SK-N-SH (cell line): Measurements from ENCODE around the gene SPATC1L. TPM values are rescaled to one million over a fixed set of nuclear protein-coding genes. Genes with fewer than 3 reads are reported as not detected.

Experiments
- CTCF ChIA-PET: fragments of 300-600, 350-600 bp; formaldehyde crosslinking; extraction: SDS; loops from one replicate; lab custom pipeline; 2021; lab: Yijun Ruan, JAX
- POLR2A ChIA-PET: fragments of 350-600 bp; sonication (Branson Sonifier 250); formaldehyde crosslinking; extraction: SDS; loops from one replicate; lab custom pipeline; 2020; ENCODE audit warnings: antibody characterized with exemption, inconsistent platforms; lab: Yijun Ruan, JAX
- DNase-seq: peaks from one replicate; pipeline ENCODE4 v3.0.0; 2012
- H2AFZ ChIP-seq: fragments of 200-600 bp; sonication (generic); 2 replicates; pipeline ENCODE4 v1.8.1; 2016; ENCODE audit warnings: antibody characterized with exemption, mild to moderate bottlenecking, low read depth
- H3F3A ChIP-seq: fragments of 200-600 bp; sonication (generic); replicated peaks from 2 replicates; pipeline ENCODE3; 2016; ENCODE audit warnings: antibody characterized with exemption, mild to moderate bottlenecking; ENCODE audit not compliant: insufficient read depth
- H3K27ac ChIP-seq, 2 experiments: fragments of 200-500 bp in 1 of 2; fragments of 200-600 bp in 1 of 2; sonication (Bioruptor generic) in 1 of 2; sonication (generic), shearing (Covaris generic) in 1 of 2; 2 replicates each; pipeline versions ENCODE4 v1.5.1 to v1.6.1; 2014 to 2016; ENCODE audit warnings: low read depth in 2 of 2, inconsistent platforms in 1 of 2, low read length in 1 of 2, mild to moderate bottlenecking in 1 of 2, mixed read lengths in 1 of 2
- H3K27me3 ChIP-seq: fragments of 200-600 bp; sonication (generic), shearing (Covaris generic); 2 replicates; pipeline ENCODE4 v1.6.1; 2016; ENCODE audit warnings: mixed run types; ENCODE audit not compliant: insufficient read depth
- H3K36me3 ChIP-seq, 2 experiments: fragments of 200-500 bp in 1 of 2; fragments of 200-600 bp in 1 of 2; sonication (Bioruptor generic) in 1 of 2; sonication (generic) in 1 of 2; replicated peaks in 1 of 2; 2 replicates each; pipeline versions ENCODE3 to v1.5.1; 2014 to 2016; ENCODE audit warnings: low read length in 1 of 2, mild to moderate bottlenecking in 1 of 2; ENCODE audit not compliant: insufficient read depth in 2 of 2, control insufficient read depth in 1 of 2
- H3K4me1 ChIP-seq, 2 experiments: fragments of 200-500 bp in 1 of 2; fragments of 200-600 bp in 1 of 2; sonication (Bioruptor generic) in 1 of 2; sonication (generic), shearing (Covaris generic) in 1 of 2; 2 replicates each; pipeline versions ENCODE4 v1.5.1 to v1.6.1; 2014 to 2016; ENCODE audit warnings: low read depth in 1 of 2, low read length in 1 of 2, mixed run types in 1 of 2; ENCODE audit not compliant: insufficient read depth in 2 of 2, control insufficient read depth in 1 of 2
- H3K4me2 ChIP-seq: fragments of 200-600 bp; sonication (generic), shearing (Covaris generic); 2 replicates; pipeline ENCODE4 v1.6.1; 2017; ENCODE audit warnings: mixed run types
- H3K4me3 ChIP-seq, 2 experiments: fragments of 200-500 bp in 1 of 2; fragments of 200-600 bp in 1 of 2; sonication (Bioruptor generic) in 1 of 2; sonication (generic), shearing (Covaris generic) in 1 of 2; 2 replicates each; pipeline versions ENCODE4 v1.5.1 to v1.8.1; 2014 to 2016; ENCODE audit warnings: low read depth in 2 of 2, inconsistent platforms in 1 of 2, low read length in 1 of 2, mild to moderate bottlenecking in 1 of 2, mixed read lengths in 1 of 2, moderate library complexity in 1 of 2
- H3K79me2 ChIP-seq: fragments of 200-600 bp; sonication (generic); 2 replicates; pipeline ENCODE4 v1.8.1; 2017; ENCODE audit warnings: mild to moderate bottlenecking; ENCODE audit not compliant: insufficient read depth
- H3K9ac ChIP-seq: fragments of 200-600 bp; sonication (generic); 2 replicates; pipeline ENCODE4 v1.6.1; 2017; ENCODE audit warnings: mixed run types
- H3K9me2 ChIP-seq: fragments of 200-600 bp; sonication (generic); 2 replicates; pipeline ENCODE4 v1.6.1; 2017; ENCODE audit warnings: mixed run types
- H3K9me3 ChIP-seq: fragments of 200-600 bp; sonication (generic); 2 replicates; pipeline ENCODE4 v1.6.1; 2017; ENCODE audit warnings: mixed run types, mild to moderate bottlenecking, moderate library complexity
- H4K20me1 ChIP-seq: fragments of 200-600 bp; sonication (generic); 2 replicates; pipeline ENCODE4 v1.6.1; 2017; ENCODE audit warnings: mild to moderate bottlenecking, mixed run types; ENCODE audit not compliant: insufficient read depth
- ELF1 ChIP-seq: IDR thresholded peaks from 2 replicates; pipeline ENCODE4 v1.4.0; 2012
- EP300 ChIP-seq, 2 experiments: IDR thresholded peaks; 2 replicates each; pipeline versions ENCODE4 v1.4.0 to v1.6.1; 2012; ENCODE audit warnings: borderline replicate concordance in 1 of 2, low read depth in 1 of 2, low read length in 1 of 2
- EZH2phosphoT487 ChIP-seq: fragments of 200-600 bp; sonication (generic); IDR thresholded peaks from 2 replicates; pipeline ENCODE4 v1.6.1; 2017; ENCODE audit warnings: low read depth, mixed run types, mild to moderate bottlenecking, antibody characterized with exemption, moderate library complexity, borderline replicate concordance
- FOSL2 ChIP-seq: IDR thresholded peaks from 2 replicates; pipeline ENCODE4 v1.4.0; 2012; ENCODE audit warnings: low read depth, mild to moderate bottlenecking, moderate library complexity, borderline replicate concordance
- MEF2A ChIP-seq: IDR thresholded peaks from 2 replicates; pipeline ENCODE4 v1.4.0; 2012; ENCODE audit warnings: low read depth, borderline replicate concordance
- MXI1 ChIP-seq: IDR thresholded peaks from 2 replicates; pipeline ENCODE4 v1.6.1; 2012; ENCODE audit warnings: mild to moderate bottlenecking, low read depth, low read length, improper control_type of control experiment
- POLR2AphosphoS5 ChIP-seq: IDR thresholded peaks from 2 replicates; pipeline ENCODE4 v1.6.1; 2012; ENCODE audit warnings: low read depth, low read length
- SIN3A ChIP-seq: IDR thresholded peaks from 2 replicates; pipeline ENCODE4 v1.6.1; 2012; ENCODE audit warnings: low read depth, mild to moderate bottlenecking, low read length, moderate library complexity, borderline replicate concordance
- SMC3 ChIP-seq: IDR thresholded peaks from 2 replicates; pipeline ENCODE4 v1.6.1; 2012; ENCODE audit warnings: low read depth, low read length, improper control_type of control experiment
- TCF12 ChIP-seq: IDR thresholded peaks from 2 replicates; pipeline ENCODE4 v1.4.0; 2012
- WGBS: methylation state at CpG from one replicate; pipeline ENCODE4 v1.1.6; 2017; ENCODE audit warnings: low lambda C conversion rate; 5-methylcytosine and 5-hydroxymethylcytosine counted together
- polyA plus RNA-seq, 3 experiments: library from polyadenylated mRNA; depleted of rRNA; stranded (reverse); fragments of >200 nt; gene quantifications; 2 replicates each; pipeline ENCODE4 v1.2.3, GENCODE V29; 2012
- TF ChIP-seq, protein P1 (sequence below): IDR thresholded peaks from 2 replicates; pipeline ENCODE4 v1.4.0; 2012; ENCODE audit warnings: low read depth, borderline replicate concordance
- TF ChIP-seq, protein P2 (sequence below): fragments of 200-600 bp; sonication (generic); IDR thresholded peaks from 2 replicates; pipeline ENCODE4 v1.6.1; 2017; ENCODE audit warnings: antibody characterized with exemption, mild to moderate bottlenecking, moderate library complexity

Gene SPATC1L
- polyA plus RNA-seq, 1 of the 3 experiments (the other 2 are of a cell fraction): 8.3 TPM

DNA sequence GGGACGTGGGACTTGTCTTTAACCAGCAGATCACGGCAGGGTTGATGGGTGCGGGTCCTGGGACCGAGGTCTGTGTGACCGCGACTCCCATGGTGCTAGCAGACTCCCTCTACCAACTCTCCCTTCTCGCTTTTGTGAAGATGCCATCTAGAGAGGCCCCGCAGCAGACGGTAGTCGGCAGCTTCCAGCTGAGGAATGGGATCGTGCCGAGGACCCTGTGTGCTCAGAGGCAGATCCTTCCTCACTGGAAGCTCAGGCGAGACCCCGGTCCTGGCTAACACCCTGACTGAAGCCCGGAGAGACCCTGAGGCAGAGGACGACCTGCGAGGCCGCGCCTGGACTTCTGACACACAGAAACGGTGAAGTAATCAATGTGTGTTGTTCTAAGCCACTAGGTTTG is 12.5 kb upstream of the SPATC1L start (continued):
- TF ChIP-seq EP300 (IDR thresholded peaks at IDR 0.05; ENCODE audit: borderline replicate concordance in 1 of 2, low read depth in 1 of 2, low read length in 1 of 2) (no peak), ELF1 (no peak), EZH2phosphoT487 (no peak), SIN3A (no peak), TCF12 (no peak), SMC3 (no peak)
- TF ChIP-seq, protein P1, sequence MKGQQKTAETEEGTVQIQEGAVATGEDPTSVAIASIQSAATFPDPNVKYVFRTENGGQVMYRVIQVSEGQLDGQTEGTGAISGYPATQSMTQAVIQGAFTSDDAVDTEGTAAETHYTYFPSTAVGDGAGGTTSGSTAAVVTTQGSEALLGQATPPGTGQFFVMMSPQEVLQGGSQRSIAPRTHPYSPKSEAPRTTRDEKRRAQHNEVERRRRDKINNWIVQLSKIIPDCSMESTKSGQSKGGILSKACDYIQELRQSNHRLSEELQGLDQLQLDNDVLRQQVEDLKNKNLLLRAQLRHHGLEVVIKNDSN: no peak

DNA sequence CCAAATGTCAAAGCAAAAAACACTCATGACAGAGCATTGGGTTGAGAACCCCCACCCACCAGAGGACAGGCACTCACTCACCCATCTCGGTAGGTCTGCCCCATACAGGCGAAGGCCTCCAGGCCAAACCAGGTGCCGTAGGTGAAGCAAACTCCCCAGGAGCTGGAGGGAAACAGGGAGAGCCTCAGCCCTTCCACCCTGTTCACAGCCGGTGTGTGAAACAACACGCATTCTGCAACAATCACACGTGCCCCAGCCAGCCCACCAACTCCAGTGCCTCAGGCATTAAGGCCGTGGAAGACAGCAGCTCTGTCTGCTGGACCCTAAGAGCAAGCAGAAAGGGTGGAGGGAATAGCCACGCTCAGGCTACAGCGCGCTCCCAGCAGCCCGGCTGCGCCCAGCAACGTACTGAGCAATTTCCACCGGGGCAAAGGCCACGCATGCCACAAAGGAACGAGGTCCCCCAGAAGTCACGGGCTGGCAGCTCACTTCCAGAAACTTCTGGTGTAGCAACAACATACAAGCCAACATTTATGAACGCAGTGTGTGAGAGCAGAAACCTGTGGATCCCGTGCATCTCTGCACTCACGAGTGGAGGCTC is 11.4 kb upstream of the SPATC1L start:
- peaks cover 4 to 26% of the 10 kb centered on the region in 2 experiments; a peak in 2 of 4 replicates for H3K4me1 ChIP-seq
- H3K9me3 ChIP-seq: no peaks in the 10 kb centered on the region
- CTCF ChIA-PET: interaction anchor here (0.6 to 1.9 kb wide), 6 partner anchors 10 to 367 kb away, joined by 3 to 6 read pairs (median 3); no protein-coding TSS in a partner anchor
- no peak overlapping the region; a peak in 1 of 4 replicates for H3K27ac ChIP-seq
- no peak overlapping the region for H3K4me2 ChIP-seq
- H3F3A ChIP-seq: peaks cover 3% of the 10 kb centered on the region
- no peaks in the 10 kb centered on the region for H4K20me1 ChIP-seq
- TF ChIP-seq POLR2AphosphoS5 (no peak), MXI1 (no peak), EZH2phosphoT487 (no peak), MEF2A (no peak), FOSL2 (no peak)
- TF ChIP-seq, protein P1: no peak
- TF ChIP-seq, protein P2, sequence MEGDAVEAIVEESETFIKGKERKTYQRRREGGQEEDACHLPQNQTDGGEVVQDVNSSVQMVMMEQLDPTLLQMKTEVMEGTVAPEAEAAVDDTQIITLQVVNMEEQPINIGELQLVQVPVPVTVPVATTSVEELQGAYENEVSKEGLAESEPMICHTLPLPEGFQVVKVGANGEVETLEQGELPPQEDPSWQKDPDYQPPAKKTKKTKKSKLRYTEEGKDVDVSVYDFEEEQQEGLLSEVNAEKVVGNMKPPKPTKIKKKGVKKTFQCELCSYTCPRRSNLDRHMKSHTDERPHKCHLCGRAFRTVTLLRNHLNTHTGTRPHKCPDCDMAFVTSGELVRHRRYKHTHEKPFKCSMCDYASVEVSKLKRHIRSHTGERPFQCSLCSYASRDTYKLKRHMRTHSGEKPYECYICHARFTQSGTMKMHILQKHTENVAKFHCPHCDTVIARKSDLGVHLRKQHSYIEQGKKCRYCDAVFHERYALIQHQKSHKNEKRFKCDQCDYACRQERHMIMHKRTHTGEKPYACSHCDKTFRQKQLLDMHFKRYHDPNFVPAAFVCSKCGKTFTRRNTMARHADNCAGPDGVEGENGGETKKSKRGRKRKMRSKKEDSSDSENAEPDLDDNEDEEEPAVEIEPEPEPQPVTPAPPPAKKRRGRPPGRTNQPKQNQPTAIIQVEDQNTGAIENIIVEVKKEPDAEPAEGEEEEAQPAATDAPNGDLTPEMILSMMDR: no peak
- TF ChIP-seq, all 33 proteins: peak for 0
- POLR2A ChIA-PET: interaction anchor here (1.6 kb wide), 1 partner anchor 222 kb away, joined by 4 read pairs; no protein-coding TSS in a partner anchor
- peak; percentile 28 for DNase-seq
- 82% methylated on average over 12 of the region's 20 CpGs for WGBS
- H3K9me2 ChIP-seq: no peaks in the 10 kb centered on the region
- H3K36me3 ChIP-seq: peaks cover 30 to 52% of the 10 kb centered on the region in 2 experiments
- no peaks in the 10 kb centered on the region for H3K27me3 ChIP-seq
- no peaks in the 10 kb centered on the region for H3K79me2 ChIP-seq
- H3K4me3 ChIP-seq: no peak overlapping the region
- no peak overlapping the region for H3K9ac ChIP-seq
- H2AFZ ChIP-seq: no peak overlapping the region
